GM19452 (cell line): ENCODE data around the gene MLXIP.
"Not testable (repeated sequence)": the region's sequence is repeated elsewhere in the genome, so short reads cannot be mapped to it uniquely, and the experiment has no call there.

ENCODE experiments used
- ATAC-seq: cut with Tn5 transposase; IDR thresholded peaks from one replicate; pipeline ENCODE4 v1.9.1; 2021; ENCODE audit not compliant: unreplicated experiment

Gene MLXIP

GRCh38 chr12:122094735-122095631, 16.4 kb downstream of the MLXIP start:
- ATAC-seq = no peak

- no peak for ATAC-seq
These were observed 17.5 kb downstream of the MLXIP start for GRCh38 chr12:122096014-122096413.

- no peak for ATAC-seq
These were observed 18.1 kb downstream of the MLXIP start for GRCh38 chr12:122096591-122097149.

GRCh38 chr12:122097584-122097926, 19.0 kb downstream of the MLXIP start:
- no peak for ATAC-seq

- ATAC-seq = no peak
These were observed 19.6 kb downstream of the MLXIP start for GRCh38 chr12:122097927-122098756.

GRCh38 chr12:122099280-122099749, 20.8 kb downstream of the MLXIP start:
- ATAC-seq = no peak

GRCh38 chr12:122099856-122100255, 21.3 kb downstream of the MLXIP start:
- no peak for ATAC-seq

- no peak for ATAC-seq
These were observed 22.0 kb downstream of the MLXIP start for GRCh38 chr12:122100568-122100967.

GRCh38 chr12:122102331-122102730, 23.8 kb downstream of the MLXIP start:
- no peak for ATAC-seq

GRCh38 chr12:122104844-122105243, 26.3 kb downstream of the MLXIP start:
- no peak for ATAC-seq

- ATAC-seq = not testable (repeated sequence)
These were observed 26.9 kb downstream of the MLXIP start for GRCh38 chr12:122105496-122105895.

GRCh38 chr12:122106843-122107242, 28.3 kb downstream of the MLXIP start:
- ATAC-seq = no peak

- no peak for ATAC-seq
These were observed 28.7 kb downstream of the MLXIP start for GRCh38 chr12:122107261-122107660.

- ATAC-seq = no peak
These were observed 32.6 kb downstream of the MLXIP start for GRCh38 chr12:122111089-122111641.

- no peak for ATAC-seq
These were observed 38.4 kb downstream of the MLXIP start for GRCh38 chr12:122116707-122117535.

GRCh38 chr12:122117979-122118378, 39.4 kb downstream of the MLXIP start:
- no peak for ATAC-seq

GRCh38 chr12:122121341-122121740, 42.8 kb downstream of the MLXIP start:
- ATAC-seq = not testable (repeated sequence)

GRCh38 chr12:122121745-122122144, 43.2 kb downstream of the MLXIP start:
- no peak for ATAC-seq

- no peak for ATAC-seq
These were observed 44.6 kb downstream of the MLXIP start for GRCh38 chr12:122123051-122123760.

GRCh38 chr12:122123761-122124145, 45.2 kb downstream of the MLXIP start:
- no peak for ATAC-seq
